GM15510 (cell line): Measurements from ENCODE around the gene PCBP4.

Experiments used
- POLR2A ChIP-seq: IDR thresholded peaks from 3 replicates; pipeline ENCODE4 v1.6.1; 2011; ENCODE audit warnings: borderline replicate concordance; ENCODE audit not compliant: insufficient read length; ENCODE audit errors: extremely low read depth

Gene PCBP4

GRCh38 chr3:51957520-51958205 is 9.6 kb downstream of the PCBP4 start:
- no peak for TF ChIP-seq POLR2A

GRCh38 chr3:51955893-51956770 is 11.1 kb downstream of the PCBP4 start:
- no peak for TF ChIP-seq POLR2A

GRCh38 chr3:51955175-51955892 is 11.9 kb downstream of the PCBP4 start, which contains the start of gene GPR62:
GPR62 (plus strand) TSS chr3:51955381; CDS start chr3:51955653, 272 bp downstream.
- no peak for TF ChIP-seq POLR2A

GRCh38 chr3:51954713-51955112 is 12.5 kb downstream of the PCBP4 start:
- no peak for TF ChIP-seq POLR2A

- no peak for TF ChIP-seq POLR2A
These were observed 13.1 kb downstream of the PCBP4 start for GRCh38 chr3:51954105-51954504.

- TF ChIP-seq POLR2A, result no peak
These were observed 13.8 kb downstream of the PCBP4 start for GRCh38 chr3:51953445-51953844.

GRCh38 chr3:51950899-51951298 is 16.4 kb downstream of the PCBP4 start:
- TF ChIP-seq POLR2A, result no peak

- TF ChIP-seq POLR2A, result no peak
These were observed 18.1 kb downstream of the PCBP4 start for GRCh38 chr3:51949121-51949520.

- TF ChIP-seq POLR2A, result no peak
These were observed 19.2 kb downstream of the PCBP4 start for GRCh38 chr3:51948016-51948580.

GRCh38 chr3:51947215-51947900 is 19.9 kb downstream of the PCBP4 start:
- no peak for TF ChIP-seq POLR2A

- no peak for TF ChIP-seq POLR2A
These were observed 20.5 kb downstream of the PCBP4 start for GRCh38 chr3:51946796-51947195.

GRCh38 chr3:51945926-51946705 is 21.1 kb downstream of the PCBP4 start:
- TF ChIP-seq POLR2A, result no peak

- no peak for TF ChIP-seq POLR2A
These were observed 22.0 kb downstream of the PCBP4 start for GRCh38 chr3:51945031-51945840.
